ENCODE results near the gene PPP2R5C. TPM values are rescaled to one million over a fixed set of nuclear protein-coding genes. Genes with fewer than 3 reads are reported as not detected.

The PPP2R5C gene
- total RNA-seq, 1 experiment from 2014 or later, result 93.0 TPM

DNA sequence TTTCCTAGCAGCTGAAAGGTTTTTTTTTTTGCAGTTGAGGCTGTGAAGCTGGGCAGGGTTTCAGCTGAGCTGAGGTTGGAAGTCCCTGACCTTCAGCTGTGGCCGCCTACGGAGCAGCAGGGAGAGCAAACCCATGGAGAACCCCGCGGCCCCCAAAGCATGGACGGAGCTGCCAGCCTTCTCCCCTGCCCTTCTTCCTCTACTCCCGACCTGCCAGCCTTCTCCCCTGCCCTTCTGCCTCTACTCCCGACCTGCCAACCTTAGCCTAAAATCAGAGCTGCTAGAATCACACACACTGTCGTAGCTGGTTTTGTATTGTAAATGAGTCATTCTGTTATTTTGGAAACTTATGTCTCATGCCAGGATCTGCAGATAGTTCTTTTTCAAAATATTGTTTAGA, 74.6 kb downstream of the PPP2R5C start:
- H3K4me2 ChIP-seq (ENCODE audit: insufficient read depth, insufficient read length, low read length), result no peak overlapping the region
- H2BK15ac ChIP-seq (ENCODE audit: low read depth, low read length), result no peak overlapping the region

More for the DNA sequence above, 74.6 kb downstream of the PPP2R5C start:
- Histone ChIP-seq H3K14ac (ENCODE audit: insufficient read depth, low read length) (no peak overlapping the region), H3K4me1 (ENCODE audit: insufficient read depth, low read length) (peaks cover 5% of the 10 kb centered on the region; the same call in 1 of the 2 replicates), H4K5ac (ENCODE audit: insufficient read length, low read depth, low read length) (no peak overlapping the region), H2BK120ac (ENCODE audit: low read depth, low read length, poor library complexity, severe bottlenecking) (no peak overlapping the region), H3K23me2 (ENCODE audit: insufficient read length, low read depth, low read length, poor library complexity, severe bottlenecking) (no peaks in the 10 kb centered on the region), H2AFZ (ENCODE audit: low read length) (no peak overlapping the region), H3K9ac (ENCODE audit: extremely low read depth, insufficient read length, low read length) (no peak overlapping the region), H3K9me3 (ENCODE audit: control insufficient read depth, low read depth, low read length) (no peaks in the 10 kb centered on the region), H3K27ac (ENCODE audit: insufficient read length, low read depth, low read length) (no peak overlapping the region), H4K20me1 (ENCODE audit: control insufficient read depth, insufficient read depth, insufficient read length) (no peaks in the 10 kb centered on the region), H3T11ph (ENCODE audit: low read length) (no peak overlapping the region), H3K79me2 (ENCODE audit: insufficient read depth, low read length) (peaks cover 5% of the 10 kb centered on the region; the same call in 1 of the 2 replicates), H3K79me1 (ENCODE audit: insufficient read depth, low read depth, low read length, poor library complexity, severe bottlenecking) (peaks cover 3% of the 10 kb centered on the region), H4K91ac (ENCODE audit: insufficient read length, low read depth, low read length) (no peak overlapping the region), H2AK5ac (ENCODE audit: insufficient read length, low read length) (no peak overlapping the region), H3K4ac (ENCODE audit: low read depth, low read length) (no peak overlapping the region), H2BK20ac (ENCODE audit: low read depth, low read length, poor library complexity, severe bottlenecking) (no peak overlapping the region), H2BK12ac (ENCODE audit: insufficient read length, low read depth, low read length) (no peak overlapping the region), H3K18ac (ENCODE audit: insufficient read length, low read depth, low read length) (no peak overlapping the region), H3K56ac (ENCODE audit: insufficient read length, low read depth, low read length) (no peak overlapping the region), H2BK5ac (ENCODE audit: insufficient read length, low read length) (no peak overlapping the region), H3K27me3 (ENCODE audit: insufficient read depth, low read length) (no peaks in the 10 kb centered on the region), H4K8ac (replicated peaks; ENCODE audit: insufficient read length, low read depth, low read length) (no peak overlapping the region), H3K23ac (ENCODE audit: insufficient read length, low read depth, low read length) (no peak overlapping the region)
- Mint-ChIP-seq H3K27me3 (ENCODE audit: low read depth) (no peaks in the 10 kb centered on the region), H3K4me1 (peaks cover 17 to 22% of the 10 kb centered on the region in 2 experiments), H3K9me3 (no peaks in the 10 kb centered on the region), H3K4me3 (no peak overlapping the region), H3K27ac (0 out of 7 replicates have a peak overlapping the region, but pooled peaks of 1 of the 3 experiments have one; percentile 16), H3K36me3 (ENCODE audit: insufficient read depth in 1 of 3, low read depth in 3 of 3) (peaks cover 0 to 3% (median 0%) of the 10 kb centered on the region in 3 experiments; a peak in 2 of 7 replicates)
- DNase-seq, result no peak
- TF ChIP-seq CTCF (conservative IDR thresholded peaks at IDR 0.05), result no peak
- WGBS (ENCODE audit: extremely low coverage, insufficient read length, low lambda C conversion rate), result no CpG with 5 or more reads among the region's 8 CpGs
